GM12878 (cell line): ENCODE measurements around the gene MYNN. TPM values are rescaled to one million over a fixed set of nuclear protein-coding genes. Genes with fewer than 3 reads are reported as not detected.

Experiments used
- CHD2 ChIP-seq: IDR thresholded peaks from 2 replicates; pipeline ENCODE4 v1.6.1; 2011; ENCODE audit warnings: low read depth, low read length, improper control_type of control experiment, borderline replicate concordance
- E2F8 ChIP-seq: fragments of 450-650 bp; IDR thresholded peaks from 2 replicates; pipeline ENCODE4 v1.6.1; 2018; ENCODE audit warnings: mild to moderate bottlenecking, low read depth, moderate library complexity; ENCODE audit not compliant: partially characterized antibody
- EP300 ChIP-seq, 2 experiments: fragments of 150-350 bp in 1 of 2; IDR thresholded peaks; 2 replicates each; pipeline ENCODE4 v1.6.1; 2011 to 2012; ENCODE audit warnings: low read depth in 2 of 2, low read length in 2 of 2, borderline replicate concordance in 1 of 2, improper control_type of control experiment in 1 of 2, inconsistent platforms in 1 of 2; ENCODE audit not compliant: control insufficient read depth in 1 of 2
- ESRRA ChIP-seq: IDR thresholded peaks from 2 replicates; pipeline ENCODE4 v1.6.1; 2012; ENCODE audit warnings: mild to moderate bottlenecking, low read length, improper control_type of control experiment
- EZH2 ChIP-seq: IDR thresholded peaks from 2 replicates; pipeline ENCODE4 v1.6.1; 2012; ENCODE audit warnings: low read depth, mild to moderate bottlenecking, control low read depth, inconsistent platforms, low read length, borderline replicate concordance; ENCODE audit not compliant: control insufficient read depth
- HDGF ChIP-seq: fragments of 450-650 bp; IDR thresholded peaks from 2 replicates; pipeline ENCODE4 v1.6.1; 2016; ENCODE audit warnings: antibody characterized with exemption
- IRF4 ChIP-seq: IDR thresholded peaks from 2 replicates; pipeline ENCODE4 v1.6.1; 2011; ENCODE audit warnings: low read depth, low read length
- NBN ChIP-seq: fragments of 450-650 bp; IDR thresholded peaks from 2 replicates; pipeline ENCODE4 v1.6.1; 2016
- POLR2AphosphoS5 ChIP-seq: IDR thresholded peaks from 2 replicates; pipeline ENCODE4 v1.6.1; 2011; ENCODE audit warnings: mild to moderate bottlenecking, low read length, inconsistent platforms
- RUNX3 ChIP-seq: IDR thresholded peaks from 2 replicates; pipeline ENCODE4 v1.6.1; 2012; ENCODE audit warnings: low read length, inconsistent platforms
- SPI1 ChIP-seq: IDR thresholded peaks from 2 replicates; pipeline ENCODE4 v1.6.1; 2011; ENCODE audit warnings: low read depth, mild to moderate bottlenecking, low read length, moderate library complexity, borderline replicate concordance; ENCODE audit not compliant: insufficient read depth
- SRF ChIP-seq, 2 experiments: IDR thresholded peaks; 2 replicates each; pipeline ENCODE4 v1.6.1; 2011; ENCODE audit warnings: low read depth in 2 of 2, low read length in 2 of 2, mild to moderate bottlenecking in 1 of 2, moderate library complexity in 1 of 2
- TBL1XR1 ChIP-seq: IDR thresholded peaks from 2 replicates; pipeline ENCODE4 v1.6.1; 2012; ENCODE audit warnings: low read depth, low read length, improper control_type of control experiment
- USF2 ChIP-seq: IDR thresholded peaks from 2 replicates; pipeline ENCODE4 v1.6.1; 2011; ENCODE audit warnings: low read depth, low read length, improper control_type of control experiment, borderline replicate concordance
- polyA plus RNA-seq, 11 experiments: library from polyadenylated mRNA; depleted of rRNA in 4 of 11; unstranded in 6 of 11; stranded (reverse) in 5 of 11; fragments of >200 nt; fragmentation: Nextera tagmentation in 4 of 11; fragmentation: Illumina TruSeq in 1 of 11; extraction: Ambion mirVana in 4 of 11; extraction: Trizol in 1 of 11; gene quantifications; 1 replicate in 1 of 11; 2 replicates in 10 of 11; pipeline versions ENCODE4 v1.2.1 to v1.2.3, GENCODE V29; 2011 to 2016; ENCODE audit warnings: inconsistent platforms in 2 of 11, missing spikeins in 2 of 11, low read depth in 1 of 11
- total RNA-seq, 4 experiments: library from RNA; depleted of rRNA in 3 of 4; stranded (reverse); fragments of >200 nt in 3 of 4; fragmentation: Illumina TruSeq in 1 of 4; extraction: Trizol in 1 of 4; gene quantifications; 2 replicates each; pipeline versions ENCODE4 v1.2.1 to v1.2.3, GENCODE V29; 2013 to 2021
- TF ChIP-seq, protein P1 (sequence below): fragments of 450-650 bp; formaldehyde crosslinking; IDR thresholded peaks from 2 replicates; pipeline ENCODE4 v1.5.0; 2022; ENCODE audit warnings: mild to moderate bottlenecking, missing genetic modification characterization
- TF ChIP-seq, protein P2 (sequence below): fragments of 450-650 bp; IDR thresholded peaks from 2 replicates; pipeline ENCODE4 v1.6.1; 2017; ENCODE audit warnings: mild to moderate bottlenecking, moderate library complexity

The MYNN gene
- total and polyA plus RNA-seq, 10 of the 15 experiments (the other 5 are each of a cell fraction or from before 2014, with no cell fraction given), result 8.8 to 20.5 (median 15.8) TPM

GRCh38 chr3:169836078-169836941, 63.1 kb downstream of the MYNN start (continued):
- TF ChIP-seq, protein P1, sequence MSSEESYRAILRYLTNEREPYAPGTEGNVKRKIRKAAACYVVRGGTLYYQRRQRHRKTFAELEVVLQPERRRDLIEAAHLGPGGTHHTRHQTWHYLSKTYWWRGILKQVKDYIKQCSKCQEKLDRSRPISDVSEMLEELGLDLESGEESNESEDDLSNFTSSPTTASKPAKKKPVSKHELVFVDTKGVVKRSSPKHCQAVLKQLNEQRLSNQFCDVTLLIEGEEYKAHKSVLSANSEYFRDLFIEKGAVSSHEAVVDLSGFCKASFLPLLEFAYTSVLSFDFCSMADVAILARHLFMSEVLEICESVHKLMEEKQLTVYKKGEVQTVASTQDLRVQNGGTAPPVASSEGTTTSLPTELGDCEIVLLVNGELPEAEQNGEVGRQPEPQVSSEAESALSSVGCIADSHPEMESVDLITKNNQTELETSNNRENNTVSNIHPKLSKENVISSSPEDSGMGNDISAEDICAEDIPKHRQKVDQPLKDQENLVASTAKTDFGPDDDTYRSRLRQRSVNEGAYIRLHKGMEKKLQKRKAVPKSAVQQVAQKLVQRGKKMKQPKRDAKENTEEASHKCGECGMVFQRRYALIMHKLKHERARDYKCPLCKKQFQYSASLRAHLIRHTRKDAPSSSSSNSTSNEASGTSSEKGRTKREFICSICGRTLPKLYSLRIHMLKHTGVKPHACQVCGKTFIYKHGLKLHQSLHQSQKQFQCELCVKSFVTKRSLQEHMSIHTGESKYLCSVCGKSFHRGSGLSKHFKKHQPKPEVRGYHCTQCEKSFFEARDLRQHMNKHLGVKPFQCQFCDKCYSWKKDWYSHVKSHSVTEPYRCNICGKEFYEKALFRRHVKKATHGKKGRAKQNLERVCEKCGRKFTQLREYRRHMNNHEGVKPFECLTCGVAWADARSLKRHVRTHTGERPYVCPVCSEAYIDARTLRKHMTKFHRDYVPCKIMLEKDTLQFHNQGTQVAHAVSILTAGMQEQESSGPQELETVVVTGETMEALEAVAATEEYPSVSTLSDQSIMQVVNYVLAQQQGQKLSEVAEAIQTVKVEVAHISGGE, result no peak
- TF ChIP-seq E2F8, result no peak
- TF ChIP-seq ESRRA, result no peak
- TF ChIP-seq RUNX3, result peak; percentile 61
- no peak for TF ChIP-seq HDGF
- TF ChIP-seq IRF4, result 0 out of 2 replicates have a peak, but pooled peaks have one; percentile 61
- TF ChIP-seq POLR2AphosphoS5, result no peak
- TF ChIP-seq EZH2, result no peak
- TF ChIP-seq EP300 (IDR thresholded peaks at IDR 0.05; ENCODE audit: borderline replicate concordance in 1 of 2, control insufficient read depth in 1 of 2, low read depth in 2 of 2, low read length in 2 of 2), result 0 out of 4 replicates have a peak, but pooled peaks of 1 of the 2 experiments have one; percentile 44
- 0 out of 2 replicates have a peak, but pooled peaks have one; percentile 25 for TF ChIP-seq NBN
- TF ChIP-seq USF2, result no peak
- TF ChIP-seq, protein P2, sequence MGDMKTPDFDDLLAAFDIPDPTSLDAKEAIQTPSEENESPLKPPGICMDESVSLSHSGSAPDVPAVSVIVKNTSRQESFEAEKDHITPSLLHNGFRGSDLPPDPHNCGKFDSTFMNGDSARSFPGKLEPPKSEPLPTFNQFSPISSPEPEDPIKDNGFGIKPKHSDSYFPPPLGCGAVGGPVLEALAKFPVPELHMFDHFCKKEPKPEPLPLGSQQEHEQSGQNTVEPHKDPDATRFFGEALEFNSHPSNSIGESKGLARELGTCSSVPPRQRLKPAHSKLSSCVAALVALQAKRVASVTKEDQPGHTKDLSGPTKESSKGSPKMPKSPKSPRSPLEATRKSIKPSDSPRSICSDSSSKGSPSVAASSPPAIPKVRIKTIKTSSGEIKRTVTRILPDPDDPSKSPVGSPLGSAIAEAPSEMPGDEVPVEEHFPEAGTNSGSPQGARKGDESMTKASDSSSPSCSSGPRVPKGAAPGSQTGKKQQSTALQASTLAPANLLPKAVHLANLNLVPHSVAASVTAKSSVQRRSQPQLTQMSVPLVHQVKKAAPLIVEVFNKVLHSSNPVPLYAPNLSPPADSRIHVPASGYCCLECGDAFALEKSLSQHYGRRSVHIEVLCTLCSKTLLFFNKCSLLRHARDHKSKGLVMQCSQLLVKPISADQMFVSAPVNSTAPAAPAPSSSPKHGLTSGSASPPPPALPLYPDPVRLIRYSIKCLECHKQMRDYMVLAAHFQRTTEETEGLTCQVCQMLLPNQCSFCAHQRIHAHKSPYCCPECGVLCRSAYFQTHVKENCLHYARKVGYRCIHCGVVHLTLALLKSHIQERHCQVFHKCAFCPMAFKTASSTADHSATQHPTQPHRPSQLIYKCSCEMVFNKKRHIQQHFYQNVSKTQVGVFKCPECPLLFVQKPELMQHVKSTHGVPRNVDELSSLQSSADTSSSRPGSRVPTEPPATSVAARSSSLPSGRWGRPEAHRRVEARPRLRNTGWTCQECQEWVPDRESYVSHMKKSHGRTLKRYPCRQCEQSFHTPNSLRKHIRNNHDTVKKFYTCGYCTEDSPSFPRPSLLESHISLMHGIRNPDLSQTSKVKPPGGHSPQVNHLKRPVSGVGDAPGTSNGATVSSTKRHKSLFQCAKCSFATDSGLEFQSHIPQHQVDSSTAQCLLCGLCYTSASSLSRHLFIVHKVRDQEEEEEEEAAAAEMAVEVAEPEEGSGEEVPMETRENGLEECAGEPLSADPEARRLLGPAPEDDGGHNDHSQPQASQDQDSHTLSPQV, result no peak
- TF ChIP-seq CHD2, result no peak
- peak in 1 of 2 experiments; percentile 55; a peak in 1 of 4 replicates for TF ChIP-seq SRF (IDR thresholded peaks at IDR 0.05; ENCODE audit: low read depth in 2 of 2, low read length in 2 of 2)
- TF ChIP-seq TBL1XR1, result no peak
- TF ChIP-seq SPI1, result peak; percentile 90
